ENCODE results near the gene DRICH1. TPM values are rescaled to one million over a fixed set of nuclear protein-coding genes. Genes with fewer than 3 reads are reported as not detected.

Gene DRICH1
- total and polyA plus RNA-seq, 2 of the 13 experiments (the other 11 are each of a cell fraction or from before 2014, with no cell fraction given): 0.22 to 0.66 TPM

DNA sequence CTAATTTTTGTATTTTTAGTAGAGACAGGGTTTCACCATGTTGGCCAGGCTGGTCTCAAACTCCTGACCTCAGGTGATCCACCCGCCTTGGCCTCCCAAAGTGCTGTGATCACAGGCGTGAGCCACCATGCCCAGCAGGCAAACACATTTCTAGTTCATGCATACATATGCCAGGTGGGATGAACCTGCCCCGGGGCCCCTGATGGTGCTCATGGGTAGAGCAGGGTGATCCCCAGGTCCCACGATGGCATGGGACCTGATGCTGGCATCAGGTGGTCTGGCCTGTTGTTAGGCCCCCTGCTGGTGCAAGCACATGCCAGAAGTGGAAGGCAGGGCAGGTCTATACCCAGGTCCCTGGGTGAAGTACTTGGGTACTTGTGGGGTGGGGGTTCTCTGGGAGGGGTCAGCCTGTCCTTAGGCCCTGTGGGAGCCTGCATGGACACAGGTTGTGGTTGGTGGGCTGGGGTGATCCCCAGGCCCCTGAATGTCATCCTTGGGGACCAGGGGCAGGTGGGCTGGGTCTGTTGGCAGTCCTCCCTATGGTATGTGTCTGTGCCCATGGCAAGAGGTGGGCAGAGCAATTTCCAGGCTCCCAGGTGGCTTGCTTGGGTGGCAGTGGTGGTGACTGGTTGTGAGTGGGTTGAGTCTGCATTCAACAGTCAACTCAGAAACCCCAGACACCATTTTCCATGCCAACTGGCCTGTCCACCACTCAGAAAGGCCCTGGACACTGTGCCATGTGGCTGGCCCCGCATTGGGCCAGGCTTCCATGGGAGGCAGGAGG is 49.1 kb upstream of the DRICH1 start:
- Histone ChIP-seq H3K4me3 (replicated peaks in 1 of 3; ENCODE audit: insufficient read depth in 1 of 3, low read depth in 2 of 3, low read length in 3 of 3) (no peak overlapping the region), H3K36me3 (replicated peaks in 1 of 2; ENCODE audit: control insufficient read depth in 1 of 2, insufficient read depth in 2 of 2, low read length in 2 of 2) (peaks cover 2 to 15% of the 10 kb centered on the region in 2 experiments; a peak in 3 of 5 replicates), H4K20me1 (ENCODE audit: insufficient read depth, low read length) (no peaks in the 10 kb centered on the region), H3K9ac (ENCODE audit: insufficient read depth, low read depth, low read length) (no peak overlapping the region), H3K27me3 (ENCODE audit: control insufficient read depth in 1 of 2, insufficient read depth in 2 of 2, low read length in 2 of 2) (no peaks in the 10 kb centered on the region), H2AFZ (ENCODE audit: low read length) (no peak overlapping the region), H3K4me1 (ENCODE audit: insufficient read depth, low read length) (peaks cover 42% of the 10 kb centered on the region), H3K27ac (ENCODE audit: extremely low read length, insufficient read depth, low read length) (no peak overlapping the region), H3K79me2 (ENCODE audit: insufficient read depth, low read length) (no peaks in the 10 kb centered on the region), H3K9me3 (ENCODE audit: low read length) (no peaks in the 10 kb centered on the region), H3K4me2 (ENCODE audit: low read depth, low read length) (no peak overlapping the region)
- no TSS peak for BruUV-seq (replicated peaks)
- CTCF ChIA-PET (ENCODE audit: low intra/inter-chr PET ratio, low total read pairs): no interaction called here
- TF ChIP-seq ESRRA (CRISPR knock-in tag; IDR thresholded peaks at IDR 0.05; ENCODE audit: low read depth): no peak
- no peak for TF ChIP-seq ASH2L (IDR thresholded peaks at IDR 0.05; ENCODE audit: insufficient read length, low read depth, low read length)
- no peak for TF ChIP-seq HCFC1 (IDR thresholded peaks at IDR 0.05; ENCODE audit: low read depth, low read length)
- TF ChIP-seq SALL2 (CRISPR knock-in tag; IDR thresholded peaks at IDR 0.05): no peak
- no peak for TF ChIP-seq SIX1 (CRISPR knock-in tag; IDR thresholded peaks at IDR 0.05; ENCODE audit: borderline replicate concordance)
- no peak for TF ChIP-seq GATA4 (IDR thresholded peaks at IDR 0.05; ENCODE audit: borderline replicate concordance, low read depth)
- no peak for TF ChIP-seq ZBTB10 (CRISPR knock-in tag; IDR thresholded peaks at IDR 0.05; ENCODE audit: borderline replicate concordance)
- no peak for TF ChIP-seq JARID2 (CRISPR knock-in tag; IDR thresholded peaks at IDR 0.05; ENCODE audit: insufficient replicate concordance)
- TF ChIP-seq BRCA1 (CRISPR knock-in tag; IDR thresholded peaks at IDR 0.05): no peak
- TF ChIP-seq NFYB (CRISPR knock-in tag; IDR thresholded peaks at IDR 0.05): no peak
- no peak for FAIRE-seq
- POLR2A ChIA-PET: no interaction called here
- 97% methylated on average over 4 of the region's 5 CpGs for WGBS (ENCODE audit: low lambda C conversion rate)
- in situ Hi-C loops (cut with HindIII; ENCODE audit: extremely low pct_ligation_motif_present, low pct_unique_long_range_greater_than_20kb): no loop called here
- intact Hi-C loops (cut with micrococcal nuclease; ENCODE audit: unreplicated experiment): no loop called here
- DNase-seq (ENCODE audit: low spot score): no peak
- ATAC-seq: no peak; the same call in 2 of the 3 replicates
